Ovary (tissue), 3 donors: ENCODE measurements around the gene PA2G4.

Experiments used
- EP300 ChIP-seq: sonication (generic); formaldehyde crosslinking; IDR thresholded peaks from one replicate; pipeline ENCODE4 v1.6.1; 2017; ENCODE audit warnings: antibody characterized with exemption
- TF ChIP-seq, protein P1 (sequence below), 3 donors: fragments of 450-650 bp in 2 of 3; fragments of 200-600 bp in 1 of 3; IDR thresholded peaks; one replicate each; pipeline versions ENCODE4 v1.5.1 to v1.8.0; 2016 to 2022; ENCODE audit warnings: antibody characterized with exemption in 3 of 3, mild to moderate bottlenecking in 1 of 3
- donor health status: DM: no; HTN: no; CAD: no.

DNA sequence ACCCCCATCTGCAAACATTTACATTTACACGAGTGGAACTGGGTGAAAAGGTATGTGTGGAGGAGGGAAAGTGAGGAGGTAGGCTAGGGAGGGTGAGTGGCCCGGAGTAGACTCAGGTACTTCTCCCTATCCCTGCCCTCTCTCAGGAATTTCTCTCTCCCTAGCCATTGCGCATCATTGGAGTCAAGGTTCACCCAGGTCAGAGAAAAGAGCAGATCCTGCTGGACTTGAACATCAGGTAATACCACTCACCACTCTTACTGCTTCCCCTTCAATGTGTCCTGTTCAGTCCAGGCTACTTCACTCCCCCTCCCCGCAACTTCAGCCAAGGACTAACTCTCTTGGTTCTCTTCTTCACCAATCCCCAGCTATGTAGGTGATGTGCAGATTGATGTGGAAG, 26.5 kb downstream of the PA2G4 start:
- TF ChIP-seq, protein P1, sequence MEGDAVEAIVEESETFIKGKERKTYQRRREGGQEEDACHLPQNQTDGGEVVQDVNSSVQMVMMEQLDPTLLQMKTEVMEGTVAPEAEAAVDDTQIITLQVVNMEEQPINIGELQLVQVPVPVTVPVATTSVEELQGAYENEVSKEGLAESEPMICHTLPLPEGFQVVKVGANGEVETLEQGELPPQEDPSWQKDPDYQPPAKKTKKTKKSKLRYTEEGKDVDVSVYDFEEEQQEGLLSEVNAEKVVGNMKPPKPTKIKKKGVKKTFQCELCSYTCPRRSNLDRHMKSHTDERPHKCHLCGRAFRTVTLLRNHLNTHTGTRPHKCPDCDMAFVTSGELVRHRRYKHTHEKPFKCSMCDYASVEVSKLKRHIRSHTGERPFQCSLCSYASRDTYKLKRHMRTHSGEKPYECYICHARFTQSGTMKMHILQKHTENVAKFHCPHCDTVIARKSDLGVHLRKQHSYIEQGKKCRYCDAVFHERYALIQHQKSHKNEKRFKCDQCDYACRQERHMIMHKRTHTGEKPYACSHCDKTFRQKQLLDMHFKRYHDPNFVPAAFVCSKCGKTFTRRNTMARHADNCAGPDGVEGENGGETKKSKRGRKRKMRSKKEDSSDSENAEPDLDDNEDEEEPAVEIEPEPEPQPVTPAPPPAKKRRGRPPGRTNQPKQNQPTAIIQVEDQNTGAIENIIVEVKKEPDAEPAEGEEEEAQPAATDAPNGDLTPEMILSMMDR (IDR thresholded peaks at IDR 0.05) = no peak
- TF ChIP-seq EP300 = no peak
